ENCODE data around the gene BASP1.

DNA sequence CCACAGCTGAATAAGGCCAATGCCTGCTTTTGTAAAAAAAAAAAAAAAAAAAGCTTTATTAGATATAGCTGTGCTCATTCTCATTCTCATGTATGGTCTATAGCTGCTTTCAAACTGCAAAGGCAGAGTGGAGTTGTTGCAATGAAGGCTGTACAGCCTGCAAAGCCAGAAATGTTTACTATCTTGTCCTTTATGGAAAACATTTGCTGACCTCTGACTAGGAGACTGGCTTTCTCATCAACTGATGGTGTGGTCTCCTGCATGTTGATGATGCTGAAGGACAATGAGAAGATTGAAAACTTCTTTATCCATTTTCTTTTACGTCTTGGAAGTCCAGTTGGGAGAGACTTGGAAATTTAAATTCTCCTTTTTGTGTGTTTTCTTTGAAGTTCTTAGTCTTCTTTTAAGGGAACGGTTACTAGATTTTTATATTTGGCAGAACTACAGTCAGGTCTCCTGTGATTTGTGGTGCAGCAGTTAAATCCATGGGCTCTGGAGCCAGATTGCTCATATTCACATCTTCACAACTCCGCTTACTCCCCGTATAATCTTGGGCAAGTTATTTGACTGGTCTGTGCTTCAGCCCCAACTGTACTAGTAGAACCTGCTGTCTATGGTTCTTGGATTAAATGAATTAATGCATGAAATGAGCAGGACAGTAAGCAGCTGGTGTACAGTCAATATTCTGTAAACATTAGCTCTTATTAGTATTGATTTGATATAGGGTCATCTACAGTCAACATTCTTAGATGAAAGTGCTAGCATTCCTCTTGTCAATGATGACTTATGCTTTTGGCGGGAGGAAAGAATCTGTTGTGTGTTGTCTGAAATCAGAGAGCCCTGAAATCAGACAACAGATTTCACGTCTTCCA is 39.7 kb upstream of the BASP1 start:
- no peak for TF ChIP-seq POLR2A (IDR thresholded peaks at IDR 0.05)
- TF ChIP-seq, protein P1, sequence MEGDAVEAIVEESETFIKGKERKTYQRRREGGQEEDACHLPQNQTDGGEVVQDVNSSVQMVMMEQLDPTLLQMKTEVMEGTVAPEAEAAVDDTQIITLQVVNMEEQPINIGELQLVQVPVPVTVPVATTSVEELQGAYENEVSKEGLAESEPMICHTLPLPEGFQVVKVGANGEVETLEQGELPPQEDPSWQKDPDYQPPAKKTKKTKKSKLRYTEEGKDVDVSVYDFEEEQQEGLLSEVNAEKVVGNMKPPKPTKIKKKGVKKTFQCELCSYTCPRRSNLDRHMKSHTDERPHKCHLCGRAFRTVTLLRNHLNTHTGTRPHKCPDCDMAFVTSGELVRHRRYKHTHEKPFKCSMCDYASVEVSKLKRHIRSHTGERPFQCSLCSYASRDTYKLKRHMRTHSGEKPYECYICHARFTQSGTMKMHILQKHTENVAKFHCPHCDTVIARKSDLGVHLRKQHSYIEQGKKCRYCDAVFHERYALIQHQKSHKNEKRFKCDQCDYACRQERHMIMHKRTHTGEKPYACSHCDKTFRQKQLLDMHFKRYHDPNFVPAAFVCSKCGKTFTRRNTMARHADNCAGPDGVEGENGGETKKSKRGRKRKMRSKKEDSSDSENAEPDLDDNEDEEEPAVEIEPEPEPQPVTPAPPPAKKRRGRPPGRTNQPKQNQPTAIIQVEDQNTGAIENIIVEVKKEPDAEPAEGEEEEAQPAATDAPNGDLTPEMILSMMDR (IDR thresholded peaks at IDR 0.05) = no peak
